Activated CD8-positive, alpha-beta memory T cell treated with anti-CD3 and anti-CD28 coated beads for 1 hour (primary cell): Measurements from ENCODE around the gene AASDH.

Experiments used
- DNase-seq, 2 donors: peaks; one replicate each; pipeline ENCODE4 v3.0.0-alpha.2; 2020; ENCODE audit warnings: low read depth in 1 of 2; ENCODE audit errors: extremely low read depth in 1 of 2

Gene AASDH

DNA sequence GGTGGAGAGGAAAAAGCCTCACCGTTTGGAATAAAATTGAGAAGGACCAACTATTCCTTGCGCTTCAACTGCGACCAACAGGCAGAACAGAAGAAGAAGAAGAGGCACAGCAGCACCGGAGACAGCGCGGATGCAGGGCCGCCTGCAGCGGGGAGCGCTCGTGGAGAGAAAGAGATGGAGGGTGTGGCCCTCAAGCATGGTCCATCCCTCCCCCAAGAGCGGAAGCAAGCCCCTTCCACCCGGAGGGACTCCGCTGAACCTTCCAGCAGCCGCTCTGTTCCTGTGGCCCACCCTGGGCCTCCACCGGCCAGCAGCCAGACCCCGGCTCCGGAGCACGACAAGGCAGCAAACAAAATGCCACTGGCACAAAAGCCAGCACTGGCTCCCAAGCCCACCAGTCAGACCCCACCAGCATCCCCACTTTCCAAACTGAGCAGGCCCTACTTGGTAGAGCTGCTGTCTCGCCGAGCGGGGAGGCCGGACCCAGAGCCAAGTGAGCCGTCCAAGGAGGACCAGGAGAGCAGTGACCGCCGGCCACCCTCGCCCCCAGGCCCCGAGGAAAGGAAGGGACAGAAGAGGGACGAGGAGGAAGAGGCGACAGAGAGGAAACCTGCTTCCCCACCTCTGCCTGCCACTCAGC is 71.2 kb downstream of the AASDH start:
- DNase-seq = no peak

- DNase-seq = no peak
Measured at GRCh38 chr4:56315543-56315942, 71.7 kb downstream of the AASDH start.

DNA sequence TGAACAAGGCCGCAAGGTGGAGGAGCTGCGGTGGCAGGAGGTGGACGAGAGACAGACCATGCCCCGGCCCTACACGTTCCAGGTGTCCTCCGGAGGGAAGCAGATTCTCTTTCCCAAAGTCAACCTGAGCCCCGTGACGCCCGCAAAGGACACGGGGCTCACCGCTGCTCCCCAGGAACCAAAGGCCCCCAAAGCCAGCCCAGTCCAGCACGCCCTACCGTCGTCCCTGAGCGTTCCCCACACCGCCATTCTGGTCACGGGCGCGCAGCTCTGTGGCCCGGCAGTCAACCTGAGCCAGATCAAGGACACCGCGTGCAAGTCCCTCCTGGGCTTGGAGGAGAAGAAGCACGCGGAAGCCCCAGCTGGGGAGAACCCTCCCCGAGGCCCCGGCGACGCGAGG is 72.2 kb downstream of the AASDH start:
- DNase-seq = no peak

GRCh38 chr4:56314207-56314915 is 72.9 kb downstream of the AASDH start:
- no peak for DNase-seq

GRCh38 chr4:56313132-56313531 is 74.2 kb downstream of the AASDH start:
- no peak for DNase-seq

DNA sequence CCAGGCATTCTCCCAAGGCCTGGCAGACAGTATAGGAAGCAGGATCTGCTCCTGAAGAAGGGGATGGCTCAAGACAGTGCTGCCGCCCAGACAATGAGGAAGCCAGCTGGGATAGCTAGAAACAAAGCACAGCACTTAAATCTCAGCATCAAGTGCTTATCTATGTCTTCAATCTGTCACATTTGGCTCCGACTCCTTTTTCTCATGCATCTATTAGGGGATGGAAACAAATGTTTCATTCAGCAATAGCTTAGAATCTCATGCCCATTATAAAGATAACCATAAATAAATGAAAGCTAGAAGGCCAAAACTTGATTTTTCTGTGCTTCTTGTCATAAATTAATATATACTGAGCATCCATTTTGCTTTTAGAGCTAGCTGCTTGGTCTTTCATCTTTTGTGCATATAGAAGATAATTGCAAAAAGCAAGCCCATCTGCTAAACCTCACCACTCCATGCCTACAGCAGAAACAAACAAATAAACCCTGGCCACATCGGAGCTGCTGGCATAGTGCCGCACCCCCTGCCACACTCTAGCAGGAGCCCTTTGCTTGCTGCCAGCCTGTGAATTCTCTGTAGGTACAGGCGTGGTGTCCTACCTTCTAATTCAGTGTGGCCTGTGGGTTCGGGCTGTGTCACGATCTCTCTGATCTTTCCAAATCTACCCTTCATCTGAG is 75.9 kb downstream of the AASDH start:
- no peak for DNase-seq

DNA sequence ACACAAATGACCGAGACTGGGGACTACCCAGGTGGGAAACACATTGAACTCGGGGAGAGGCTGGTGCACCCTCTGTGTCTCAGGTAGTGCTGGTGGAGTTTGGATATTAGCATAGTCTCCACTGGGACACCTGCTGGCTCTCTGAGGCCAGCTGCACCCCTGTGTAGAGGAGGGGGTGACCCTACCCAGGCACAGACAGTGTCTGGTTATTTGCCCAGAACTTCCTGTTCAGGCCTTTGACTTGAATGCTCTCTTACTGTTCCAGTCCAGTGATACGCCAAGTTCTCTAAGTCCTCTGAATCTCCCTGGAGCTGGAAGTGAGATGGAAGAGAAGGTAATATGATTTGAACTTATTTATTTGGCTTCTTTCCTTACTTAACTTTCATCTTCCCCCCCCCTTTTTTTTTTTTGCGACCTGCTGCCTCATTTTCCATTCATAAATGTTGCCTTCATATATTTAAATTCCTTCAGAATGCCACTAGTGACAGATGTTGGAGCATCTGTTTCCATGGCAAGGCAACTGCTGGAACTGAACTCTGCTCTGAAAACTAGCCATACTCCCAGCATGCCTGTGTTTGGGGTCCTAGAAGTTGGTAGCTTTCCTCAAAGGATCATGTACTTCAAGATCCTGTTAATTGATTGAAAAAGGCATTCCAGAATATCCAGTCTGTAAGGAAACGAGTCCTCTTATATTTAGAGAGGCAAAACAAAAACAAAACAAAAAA is 76.7 kb downstream of the AASDH start:
- DNase-seq = no peak

GRCh38 chr4:56308384-56308783 is 78.9 kb downstream of the AASDH start:
- DNase-seq = no peak

DNA sequence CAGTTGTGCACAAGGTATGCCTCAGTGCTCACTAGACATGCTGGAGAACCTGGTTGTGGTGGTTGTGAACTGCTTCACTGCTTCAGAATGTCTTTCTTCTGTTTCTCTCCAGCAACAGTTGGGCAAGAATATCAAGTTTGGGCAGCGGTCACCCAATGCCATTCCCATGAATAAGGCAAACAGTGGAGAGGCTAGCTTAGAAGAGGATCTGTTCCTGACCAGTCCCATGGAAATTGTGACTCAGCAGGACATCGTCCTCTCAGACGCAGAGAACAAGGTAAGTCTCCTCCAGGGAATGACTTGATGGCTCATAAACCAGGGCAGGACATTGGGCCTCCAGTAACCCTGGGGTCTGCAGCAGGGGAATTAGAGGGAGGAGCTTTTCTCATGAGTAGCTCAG is 79.9 kb downstream of the AASDH start:
- DNase-seq = no peak

DNA sequence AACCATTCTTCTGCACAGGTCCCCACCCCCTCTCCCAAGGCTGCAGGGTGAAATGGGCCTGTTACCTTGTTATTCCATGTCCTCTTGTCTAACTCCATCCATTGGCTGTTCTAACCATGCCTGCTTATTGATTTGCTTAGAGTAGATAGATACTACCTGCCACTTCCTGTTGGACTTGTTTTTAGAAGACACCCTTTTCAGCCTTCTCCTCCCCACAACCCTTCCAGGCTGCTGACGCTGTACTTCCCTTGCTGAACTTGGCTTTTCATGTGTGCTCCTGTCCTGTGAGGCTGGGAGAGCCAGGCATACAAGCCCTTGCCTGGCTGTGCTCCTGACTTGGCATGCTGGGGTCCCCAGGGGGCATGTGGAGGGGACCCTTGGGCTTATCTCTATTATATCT is 81.9 kb downstream of the AASDH start:
- no peak for DNase-seq

GRCh38 chr4:56303921-56304320 is 83.4 kb downstream of the AASDH start:
- no peak for DNase-seq

GRCh38 chr4:56302760-56303159 is 84.5 kb downstream of the AASDH start:
- no peak for DNase-seq

DNA sequence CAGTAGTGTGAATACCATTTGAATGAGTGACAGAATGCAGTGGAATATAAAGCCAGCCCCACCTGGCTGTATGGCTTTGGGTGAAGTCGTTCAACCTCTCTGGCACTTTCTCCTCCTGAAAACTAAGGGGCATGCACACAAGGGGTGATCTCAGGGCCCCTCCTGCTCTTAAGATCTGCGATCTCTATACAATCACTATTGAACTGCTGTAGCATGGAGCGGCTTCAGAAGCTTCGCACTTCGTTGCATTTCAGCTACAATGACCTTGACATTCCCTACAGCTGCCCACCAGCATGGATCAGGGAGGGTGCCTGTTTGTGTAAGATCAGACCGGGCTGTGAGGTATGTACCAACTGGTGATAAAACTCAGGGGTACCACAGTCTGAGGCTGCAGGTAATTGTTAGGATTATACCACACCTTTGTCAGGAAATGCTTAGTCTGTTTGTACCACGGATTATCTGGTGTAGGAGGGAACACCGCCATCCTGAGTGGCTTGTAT is 85.2 kb downstream of the AASDH start:
- no peak for DNase-seq

GRCh38 chr4:56301181-56301996 is 85.9 kb downstream of the AASDH start:
- peak in 1 of 2 donors; percentile 3 for DNase-seq

GRCh38 chr4:56298236-56298635 is 89.1 kb downstream of the AASDH start:
- DNase-seq = no peak

DNA sequence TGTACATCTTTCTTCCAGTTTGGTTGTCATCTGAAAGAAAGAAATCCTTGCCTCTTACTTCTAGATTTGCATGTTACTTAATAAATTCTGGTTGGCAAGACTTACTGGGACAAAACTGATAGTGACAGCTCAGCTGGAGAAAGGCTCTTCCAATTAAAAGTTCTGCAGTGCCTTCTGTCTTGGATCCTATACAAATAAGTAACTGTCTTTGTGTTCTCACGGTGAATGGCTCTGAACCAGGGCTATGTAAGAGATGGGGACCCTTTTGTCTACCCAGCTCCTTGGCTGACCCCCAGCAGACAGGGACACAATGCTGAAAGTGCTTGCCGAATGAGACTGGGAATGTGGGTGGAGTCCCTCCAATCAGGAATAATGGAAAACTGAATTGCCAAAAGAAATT is 89.5 kb downstream of the AASDH start:
- no peak for DNase-seq

- no peak for DNase-seq
Measured at GRCh38 chr4:56296526-56296925, 90.8 kb downstream of the AASDH start.

DNA sequence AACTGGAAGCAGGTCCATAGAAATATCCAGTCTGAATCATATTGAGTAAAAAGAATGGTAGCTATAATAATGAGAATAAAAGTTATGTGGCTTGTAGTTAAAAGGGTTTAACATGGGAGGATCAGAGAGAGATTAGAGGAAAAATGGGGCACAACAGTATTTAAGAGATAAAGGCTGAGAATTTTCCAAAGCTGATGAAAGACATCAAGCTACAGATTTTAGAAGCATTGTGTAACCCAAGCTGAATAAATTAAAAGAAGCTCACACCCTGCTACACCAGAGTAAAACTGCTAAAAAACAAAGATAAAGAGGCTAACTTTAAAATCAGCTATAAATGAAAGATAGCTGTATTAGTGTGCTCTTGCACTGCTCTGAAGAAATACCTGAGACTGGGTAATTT is 94.2 kb downstream of the AASDH start:
- no peak for DNase-seq

GRCh38 chr4:56289934-56290333 is 97.4 kb downstream of the AASDH start:
- no peak for DNase-seq

- no peak for DNase-seq
Measured at GRCh38 chr4:56288663-56289062, 98.6 kb downstream of the AASDH start.
